Measurements from ENCODE around the gene WNT4. TPM values are rescaled to one million over a fixed set of nuclear protein-coding genes. Genes with fewer than 3 reads are reported as not detected.

WNT4 gene
- total and polyA plus RNA-seq, 2 of the 8 experiments (the other 6 are each of a cell fraction or from before 2014, with no cell fraction given), result 1.3 to 6.6 TPM

- TF ChIP-seq ATF2 (IDR thresholded peaks at IDR 0.05; ENCODE audit: low read length), result no peak
- no peak for TF ChIP-seq CHD1 (IDR thresholded peaks at IDR 0.05; ENCODE audit: low read depth, low read length)
- no peak for TF ChIP-seq RNF2 (IDR thresholded peaks at IDR 0.05; ENCODE audit: borderline replicate concordance, low read depth, low read length, missing control alignments, poor library complexity, severe bottlenecking)
- no peak for TF ChIP-seq BRCA1 (IDR thresholded peaks at IDR 0.05; ENCODE audit: low read depth, low read length)
- no peak for TF ChIP-seq GABPA (IDR thresholded peaks at IDR 0.05; ENCODE audit: borderline replicate concordance, insufficient read depth, low read length)
- TF ChIP-seq CHD2 (IDR thresholded peaks at IDR 0.05; ENCODE audit: low read length), result no peak
- no peak overlapping the region for H3K56ac ChIP-seq (replicated peaks; ENCODE audit: insufficient read length, low read depth, low read length)
- no peak overlapping the region for H3K4me2 ChIP-seq (ENCODE audit: insufficient read depth in 1 of 2, low read depth in 2 of 2, low read length in 2 of 2)
- no peak overlapping the region for H4K8ac ChIP-seq (ENCODE audit: extremely low read depth, insufficient read depth, low read length)
- H2BK12ac ChIP-seq (ENCODE audit: low read depth, low read length), result no peak overlapping the region
- no peak overlapping the region for H4K5ac ChIP-seq (ENCODE audit: insufficient read length, low read depth, low read length)
- 86% methylated on average over 12 of the region's 12 CpGs; no CpG with 5 or more reads in 1 of the 2 experiments for WGBS, 2 experiments (ENCODE audit: extremely low coverage in 1 of 2, insufficient coverage in 1 of 2, insufficient read length in 1 of 2, insufficient replicate concordance in 2 of 2, low coverage in 1 of 2, low lambda C conversion rate in 2 of 2, missing lambda C conversion rate in 1 of 2)
- peaks cover 0 to 15% (median 11%) of the 10 kb centered on the region in 4 experiments; a peak in 6 of 7 replicates for H3K4me1 ChIP-seq (replicated peaks in 1 of 4; ENCODE audit: control insufficient read depth in 3 of 4, insufficient read depth in 4 of 4, low read length in 3 of 4)
- no peaks in the 10 kb centered on the region for H3K9me3 ChIP-seq (ENCODE audit: insufficient read depth in 2 of 2, low read depth in 1 of 2, low read length in 1 of 2)
- no peak overlapping the region for H2BK120ac ChIP-seq (replicated peaks; ENCODE audit: low read depth, low read length)
- H3K9ac ChIP-seq (replicated peaks in 1 of 4; ENCODE audit: extremely low read depth in 1 of 4, low read depth in 3 of 4, low read length in 3 of 4), result no peak overlapping the region
- no peak overlapping the region for H3K4me3 ChIP-seq (ENCODE audit: extremely low read depth in 1 of 4, insufficient read depth in 2 of 4, low read depth in 3 of 4, low read length in 4 of 4)
- no peak overlapping the region for H2AFZ ChIP-seq (ENCODE audit: low read length)
- H3K27me3 ChIP-seq (replicated peaks in 1 of 4; ENCODE audit: control insufficient read depth in 3 of 4, extremely low read depth in 1 of 4, insufficient read depth in 3 of 4, low read length in 3 of 4), result no peaks in the 10 kb centered on the region
- FAIRE-seq (no peak), DNase-seq (ENCODE audit: low read depth in 1 of 2, low spot score in 2 of 2) (no peak)
- no peak overlapping the region for H3K27ac ChIP-seq (ENCODE audit: low read depth, low read length)
- H3K79me1 ChIP-seq (ENCODE audit: low read depth, low read length), result no peaks in the 10 kb centered on the region
- H3K23ac ChIP-seq (ENCODE audit: insufficient read length), result no peak overlapping the region
- POLR2A ChIA-PET (ENCODE audit: partially characterized antibody), result interaction anchor here (1.1 to 1.2 kb wide), 3 partner anchors 9 to 15 kb away, joined by 3 to 4 read pairs (median 3); no protein-coding TSS in a partner anchor
- no peaks in the 10 kb centered on the region; a peak in 1 of 8 replicates for H3K36me3 ChIP-seq (ENCODE audit: control insufficient read depth in 2 of 4, insufficient read depth in 4 of 4, low read length in 3 of 4)
- H2BK20ac ChIP-seq (ENCODE audit: low read length), result no peak overlapping the region
- H3K4ac ChIP-seq (replicated peaks; ENCODE audit: insufficient read length, low read depth, low read length), result no peak overlapping the region
- no peak overlapping the region for H3K14ac ChIP-seq (ENCODE audit: insufficient read length)
- peaks cover 0 to 2% of the 10 kb centered on the region in 2 experiments for H4K20me1 ChIP-seq (replicated peaks in 1 of 2; ENCODE audit: control insufficient read depth in 1 of 2, insufficient read depth in 2 of 2, low read length in 2 of 2)
- H3K79me2 ChIP-seq (ENCODE audit: control insufficient read depth in 1 of 2, insufficient read depth in 2 of 2, low read length in 2 of 2), result no peaks in the 10 kb centered on the region
- 0 out of 2 replicates have a peak overlapping the region, but pooled peaks have one; percentile 31 for H2BK5ac ChIP-seq (ENCODE audit: low read depth, low read length)
- H2BK15ac ChIP-seq (ENCODE audit: low read length), result no peak overlapping the region
- H4K91ac ChIP-seq (replicated peaks; ENCODE audit: insufficient read length, low read length), result no peak overlapping the region
- no peak overlapping the region for H3K18ac ChIP-seq (ENCODE audit: extremely low read depth, low read length)
- no peak overlapping the region for H2AK5ac ChIP-seq (ENCODE audit: low read depth, low read length)
- no peaks in the 10 kb centered on the region for H3K23me2 ChIP-seq (ENCODE audit: low read depth, low read length)
- CTCF ChIA-PET (ENCODE audit: partially characterized antibody), result interaction anchor here (0.6 to 0.9 kb wide), 2 partner anchors 21 to 53 kb away, joined by 3 read pairs; no protein-coding TSS in a partner anchor
These were observed 16.4 kb downstream of the WNT4 start for GRCh38 chr1:22126531-22126930.
